ENCODE results near the gene MCEMP1. TPM values are rescaled to one million over a fixed set of nuclear protein-coding genes. Genes with fewer than 3 reads are reported as not detected.

The MCEMP1 gene
- total RNA-seq, 2 experiments from 2014 or later = not detected

GRCh38 chr19:7678971-7679751, 2.3 kb downstream of the MCEMP1 start:
- Mint-ChIP-seq H3K4me3 (peak overlapping the region; percentile 55), H3K4me1 (ENCODE audit: low read depth) (peaks cover 49% of the 10 kb centered on the region), H3K27ac (peak overlapping the region; percentile 70), H3K27me3 (peaks cover 28% of the 10 kb centered on the region), H3K36me3 (peaks cover 7% of the 10 kb centered on the region), H3K9me3 (no peaks in the 10 kb centered on the region)
- CTCF ChIA-PET = interaction anchor here (1.0 to 1.4 kb wide), 2 partner anchors 111 to 121 kb away, joined by 5 read pairs; no protein-coding TSS in a partner anchor
- DNase-seq = peak; percentile 78
- intact Hi-C loops (cut with micrococcal nuclease) = loop anchor here (1.0 to 10.0 kb wide), 3 partner anchors 27 to 294 kb away; no protein-coding TSS in a partner anchor
- POLR2A ChIA-PET = no interaction called here

- CTCF ChIA-PET = interaction anchor here (0.7 to 2.2 kb wide), 36 partner anchors 11 to 578 kb away, joined by 3 to 62 read pairs (median 6); partner anchors contain the start of genes CD209, FCER2, MAP2K7 and MCOLN1
- peaks cover 45% of the 10 kb centered on the region for H3K4me1 Mint-ChIP-seq (ENCODE audit: low read depth)
- peaks cover 25% of the 10 kb centered on the region for H3K27me3 Mint-ChIP-seq
- H3K4me3 Mint-ChIP-seq = peak overlapping the region; percentile 55
- intact Hi-C loops (cut with micrococcal nuclease) = loop anchor here (1.0 to 10.0 kb wide), 6 partner anchors 28 to 295 kb away; partner anchors contain the start of gene STXBP2
- POLR2A ChIA-PET = interaction anchor here (1.7 kb wide), 1 partner anchor 50 kb away, joined by 10 read pairs; the partner anchor contains the start of genes PET100 and XAB2
- peaks cover 7% of the 10 kb centered on the region for H3K36me3 Mint-ChIP-seq
- peak overlapping the region; percentile 70 for H3K27ac Mint-ChIP-seq
- H3K9me3 Mint-ChIP-seq = no peaks in the 10 kb centered on the region
- no peak for DNase-seq
Measured at GRCh38 chr19:7679771-7680605, 3.1 kb downstream of the MCEMP1 start.

GRCh38 chr19:7680606-7681339, 3.9 kb downstream of the MCEMP1 start, which contains the start of gene TRAPPC5:
TRAPPC5 (plus strand) TSS chr19:7680833; CDS start chr19:7682254, 1,421 bp downstream.
- ChIA-PET POLR2A (interaction anchor here (1.0 to 1.7 kb wide), 4 partner anchors 51 to 120 kb away, joined by 3 to 10 read pairs (median 4); partner anchors contain the start of genes PET100 and XAB2), CTCF (interaction anchor here (0.6 to 2.2 kb wide), 71 partner anchors 9 to 581 kb away, joined by 3 to 62 read pairs (median 5); partner anchors contain the start of genes ARHGEF18, CD209, CLEC4M and FCER2)
- Mint-ChIP-seq H3K36me3 (peaks cover 7% of the 10 kb centered on the region), H3K4me1 (ENCODE audit: low read depth) (peaks cover 44% of the 10 kb centered on the region), H3K27ac (peak within 1 kb of the TSS; percentile 91), H3K9me3 (no peaks in the 10 kb centered on the region), H3K27me3 (peaks cover 23% of the 10 kb centered on the region), H3K4me3 (peak within 1 kb of the TSS; percentile 88)
- intact Hi-C loops (cut with micrococcal nuclease) = loop anchor here (1.0 to 5.0 kb wide), 4 partner anchors 25 to 126 kb away; partner anchors contain the start of gene STXBP2
- peak; percentile 91 for DNase-seq

GRCh38 chr19:7681340-7682174, 4.7 kb downstream of the MCEMP1 start:
- Mint-ChIP-seq H3K4me3 (peak overlapping the region; percentile 88), H3K36me3 (peaks cover 7% of the 10 kb centered on the region), H3K4me1 (ENCODE audit: low read depth) (peaks cover 36% of the 10 kb centered on the region), H3K27me3 (peaks cover 17% of the 10 kb centered on the region), H3K9me3 (no peaks in the 10 kb centered on the region), H3K27ac (peak overlapping the region; percentile 91)
- CTCF ChIA-PET = interaction anchor here (0.6 to 2.2 kb wide), 69 partner anchors 8 to 582 kb away, joined by 3 to 62 read pairs (median 5); partner anchors contain the start of genes ARHGEF18, CD209, CLEC4M and FCER2
- intact Hi-C loops (cut with micrococcal nuclease) = loop anchor here (1.0 to 5.0 kb wide), 3 partner anchors 24 to 125 kb away; partner anchors contain the start of gene STXBP2
- DNase-seq = peak; percentile 91
- POLR2A ChIA-PET = interaction anchor here (1.0 to 1.7 kb wide), 4 partner anchors 52 to 119 kb away, joined by 3 to 10 read pairs (median 4); partner anchors contain the start of genes PET100 and XAB2

GRCh38 chr19:7682175-7682855, 5.4 kb downstream of the MCEMP1 start:
- POLR2A ChIA-PET = no interaction called here
- Mint-ChIP-seq H3K27ac (no peak overlapping the region), H3K9me3 (no peaks in the 10 kb centered on the region), H3K4me1 (ENCODE audit: low read depth) (peaks cover 30% of the 10 kb centered on the region), H3K36me3 (peaks cover 7% of the 10 kb centered on the region), H3K27me3 (peaks cover 13% of the 10 kb centered on the region), H3K4me3 (peak overlapping the region; percentile 88)
- CTCF ChIA-PET = interaction anchor here (0.8 kb wide), 1 partner anchor 118 kb away, joined by 3 read pairs; no protein-coding TSS in a partner anchor
- intact Hi-C loops (cut with micrococcal nuclease) = loop anchor here (5.0 kb wide), 1 partner anchor 45 kb away; the partner anchor contains the start of gene STXBP2
- no peak for DNase-seq

GRCh38 chr19:7685546-7686445, 8.9 kb downstream of the MCEMP1 start:
- Mint-ChIP-seq H3K36me3 (peaks cover 7% of the 10 kb centered on the region), H3K27me3 (no peaks in the 10 kb centered on the region), H3K4me1 (ENCODE audit: low read depth) (peaks cover 6% of the 10 kb centered on the region), H3K9me3 (no peaks in the 10 kb centered on the region), H3K4me3 (no peak overlapping the region), H3K27ac (no peak overlapping the region)
- intact Hi-C loops (cut with micrococcal nuclease) = no loop called here
- CTCF ChIA-PET = interaction anchor here (0.6 kb wide), 2 partner anchors 232 to 349 kb away, joined by 3 to 4 read pairs; no protein-coding TSS in a partner anchor
- no peak for DNase-seq
- POLR2A ChIA-PET = interaction anchor here (0.5 kb wide), 1 partner anchor 153 kb away, joined by 3 read pairs; no protein-coding TSS in a partner anchor

GRCh38 chr19:7687177-7687576, 10.3 kb downstream of the MCEMP1 start:
- no peaks in the 10 kb centered on the region for H3K9me3 Mint-ChIP-seq
- H3K4me3 Mint-ChIP-seq = no peak overlapping the region
- H3K4me1 Mint-ChIP-seq (ENCODE audit: low read depth) = no peaks in the 10 kb centered on the region
- DNase-seq = no peak
- intact Hi-C loops (cut with micrococcal nuclease) = no loop called here
- ChIA-PET POLR2A (no interaction called here), CTCF (no interaction called here)
- no peak overlapping the region for H3K27ac Mint-ChIP-seq
- H3K27me3 Mint-ChIP-seq = no peaks in the 10 kb centered on the region
- H3K36me3 Mint-ChIP-seq = peaks cover 4% of the 10 kb centered on the region

GRCh38 chr19:7689165-7689564, 12.3 kb downstream of the MCEMP1 start:
- CTCF ChIA-PET = interaction anchor here (0.6 to 1.2 kb wide), 3 partner anchors 8 to 111 kb away, joined by 3 to 5 read pairs (median 3); partner anchors contain the start of gene TRAPPC5
- POLR2A ChIA-PET = no interaction called here
- no peaks in the 10 kb centered on the region for H3K9me3 Mint-ChIP-seq
- H3K27ac Mint-ChIP-seq = no peak overlapping the region
- DNase-seq = no peak
- no peaks in the 10 kb centered on the region for H3K36me3 Mint-ChIP-seq
- intact Hi-C loops (cut with micrococcal nuclease) = no loop called here
- no peak overlapping the region for H3K4me3 Mint-ChIP-seq
- H3K27me3 Mint-ChIP-seq = no peaks in the 10 kb centered on the region
- H3K4me1 Mint-ChIP-seq (ENCODE audit: low read depth) = no peaks in the 10 kb centered on the region

GRCh38 chr19:7690779-7691258, 13.9 kb downstream of the MCEMP1 start:
- ChIA-PET CTCF (interaction anchor here (1.5 kb wide), 1 partner anchor 10 kb away, joined by 5 read pairs; the partner anchor contains the start of gene TRAPPC5), POLR2A (no interaction called here)
- H3K27ac Mint-ChIP-seq = no peak overlapping the region
- no peaks in the 10 kb centered on the region for H3K4me1 Mint-ChIP-seq (ENCODE audit: low read depth)
- H3K9me3 Mint-ChIP-seq = no peaks in the 10 kb centered on the region
- H3K36me3 Mint-ChIP-seq = no peaks in the 10 kb centered on the region
- intact Hi-C loops (cut with micrococcal nuclease) = no loop called here
- no peaks in the 10 kb centered on the region for H3K27me3 Mint-ChIP-seq
- DNase-seq = peak; percentile 19
- no peak overlapping the region for H3K4me3 Mint-ChIP-seq

Data from activated CD4-positive, alpha-beta memory T cell treated with anti-CD3 and anti-CD28 coated beads for 36 hours (primary cell).